ENCODE results near the gene LYZL6.

DNA sequence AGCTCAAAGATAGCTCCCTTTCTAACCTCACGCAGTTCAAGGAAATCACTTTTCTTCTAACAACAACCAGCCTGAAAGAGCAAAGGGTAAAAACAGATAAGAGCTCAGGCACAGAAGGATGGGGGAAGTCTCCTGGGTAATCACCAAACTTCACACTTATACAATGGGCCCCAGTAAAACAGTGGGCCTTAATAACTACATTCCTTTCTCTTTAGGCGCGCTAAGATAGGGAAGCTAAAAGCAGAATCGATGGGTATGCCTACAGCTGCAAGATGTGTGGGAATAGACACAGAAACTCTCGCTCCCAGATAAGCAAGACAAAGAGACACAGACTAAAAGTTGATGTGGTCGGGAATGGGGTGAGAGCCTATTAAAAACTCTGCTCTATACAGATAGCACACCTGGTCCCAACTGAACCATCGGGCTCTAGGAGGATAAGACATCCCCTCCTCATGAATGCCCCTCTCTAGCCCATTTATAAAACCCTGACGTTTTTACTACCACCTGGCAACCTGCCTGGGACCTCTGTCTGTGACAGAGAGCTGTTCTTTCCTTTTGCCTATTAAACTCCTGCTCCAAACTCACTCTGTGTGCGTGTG lies 826 bp downstream of the LYZL6 start:
- TF ChIP-seq POLR2A (IDR thresholded peaks at IDR 0.05), result no peak
- TF ChIP-seq POLR2AphosphoS5 (IDR thresholded peaks at IDR 0.05), result no peak
- TF ChIP-seq, protein P1, sequence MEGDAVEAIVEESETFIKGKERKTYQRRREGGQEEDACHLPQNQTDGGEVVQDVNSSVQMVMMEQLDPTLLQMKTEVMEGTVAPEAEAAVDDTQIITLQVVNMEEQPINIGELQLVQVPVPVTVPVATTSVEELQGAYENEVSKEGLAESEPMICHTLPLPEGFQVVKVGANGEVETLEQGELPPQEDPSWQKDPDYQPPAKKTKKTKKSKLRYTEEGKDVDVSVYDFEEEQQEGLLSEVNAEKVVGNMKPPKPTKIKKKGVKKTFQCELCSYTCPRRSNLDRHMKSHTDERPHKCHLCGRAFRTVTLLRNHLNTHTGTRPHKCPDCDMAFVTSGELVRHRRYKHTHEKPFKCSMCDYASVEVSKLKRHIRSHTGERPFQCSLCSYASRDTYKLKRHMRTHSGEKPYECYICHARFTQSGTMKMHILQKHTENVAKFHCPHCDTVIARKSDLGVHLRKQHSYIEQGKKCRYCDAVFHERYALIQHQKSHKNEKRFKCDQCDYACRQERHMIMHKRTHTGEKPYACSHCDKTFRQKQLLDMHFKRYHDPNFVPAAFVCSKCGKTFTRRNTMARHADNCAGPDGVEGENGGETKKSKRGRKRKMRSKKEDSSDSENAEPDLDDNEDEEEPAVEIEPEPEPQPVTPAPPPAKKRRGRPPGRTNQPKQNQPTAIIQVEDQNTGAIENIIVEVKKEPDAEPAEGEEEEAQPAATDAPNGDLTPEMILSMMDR (IDR thresholded peaks at IDR 0.05), result no peak
- TF ChIP-seq EP300 (IDR thresholded peaks at IDR 0.05), result no peak
